NCI-H2227 (cell line): ENCODE measurements around the gene LEKR1.

Experiments used
- DNase-seq: peaks from one replicate; lab custom pipeline; 2025; ENCODE audit not compliant: unreplicated experiment; lab: John Stamatoyannopoulos, UW

The LEKR1 gene

DNA sequence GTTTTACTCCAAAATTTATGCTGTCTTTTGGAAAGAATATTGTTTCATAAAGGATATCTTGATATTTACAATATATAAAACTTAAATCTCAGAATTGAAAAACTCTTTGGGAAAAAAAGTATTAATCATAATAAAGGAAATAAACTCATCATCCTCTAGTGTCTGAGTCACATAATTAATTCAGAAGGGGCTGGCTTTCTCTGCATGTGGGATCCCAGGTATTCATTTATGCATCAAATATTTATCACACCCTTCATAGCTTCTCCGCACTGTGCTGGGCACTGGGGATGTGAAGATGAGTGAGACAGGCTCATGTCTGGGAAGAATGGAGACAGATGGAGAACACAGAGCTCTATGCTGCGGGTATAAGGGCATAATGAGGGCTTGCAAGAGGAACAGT lies 268.1 kb downstream of the LEKR1 start:
- no peak for DNase-seq

DNA sequence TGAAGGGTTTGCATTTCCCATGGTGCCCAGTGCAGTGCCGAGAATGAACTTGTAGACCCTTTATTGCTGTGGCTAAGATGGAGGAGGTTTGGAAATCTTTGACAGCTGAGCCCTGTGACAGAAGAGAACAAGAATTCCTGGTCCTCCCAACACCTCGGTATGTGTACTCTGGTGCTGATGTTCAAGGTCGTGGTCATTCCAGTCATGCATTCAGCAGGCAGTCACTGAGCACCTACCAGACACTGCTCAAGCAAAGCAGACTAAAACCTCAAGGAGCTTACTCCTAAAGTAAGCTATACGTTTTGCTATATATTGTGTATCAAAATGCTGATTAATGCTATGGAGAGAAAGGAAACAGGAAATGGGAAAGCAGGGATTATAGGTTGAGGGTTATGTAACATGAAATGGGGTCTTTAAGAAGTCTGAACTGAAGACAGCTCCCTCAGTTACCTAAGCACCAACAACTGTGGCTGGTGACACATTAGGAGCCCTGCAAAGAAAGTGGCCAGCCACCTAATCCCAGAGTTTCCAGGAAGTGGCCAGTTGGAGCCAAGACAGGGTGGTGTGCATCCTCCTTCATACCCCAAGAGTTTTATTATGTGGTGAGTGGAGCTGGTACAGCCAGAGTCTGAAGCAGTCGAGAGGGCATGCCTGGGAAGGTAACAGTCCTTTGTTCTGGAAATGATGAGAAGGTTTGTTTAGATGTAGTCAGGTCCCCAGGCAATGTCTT lies 268.8 kb downstream of the LEKR1 start:
- no peak for DNase-seq
